ENCODE results near the gene THPO.

THPO gene

GRCh38 chr3:184384856-184385422 is 6.9 kb upstream of the THPO start:
- no peak for DNase-seq (ENCODE audit: low read depth)

- DNase-seq (ENCODE audit: low read depth) = no peak
These were observed 6.3 kb upstream of the THPO start for GRCh38 chr3:184384342-184384741.

GRCh38 chr3:184383033-184383740 is 5.2 kb upstream of the THPO start:
- no peak for DNase-seq (ENCODE audit: low read depth)

- DNase-seq (ENCODE audit: low read depth) = no peak
These were observed 4.5 kb upstream of the THPO start for GRCh38 chr3:184382326-184383032.

- no peak for DNase-seq (ENCODE audit: low read depth)
These were observed 3.5 kb upstream of the THPO start for GRCh38 chr3:184381261-184382224.

GRCh38 chr3:184380627-184381260 is 2.7 kb upstream of the THPO start:
- DNase-seq (ENCODE audit: low read depth) = no peak

- no peak for DNase-seq (ENCODE audit: low read depth)
These were observed 2.2 kb upstream of the THPO start for GRCh38 chr3:184380185-184380626.

GRCh38 chr3:184379358-184380184 is 1.6 kb upstream of the THPO start, which contains the start of gene CHRD:
CHRD (plus strand) TSS chr3:184380054; CDS start chr3:184380319, 265 bp downstream.
- no peak for DNase-seq (ENCODE audit: low read depth)

- no peak for DNase-seq (ENCODE audit: low read depth)
These were observed 797 bp upstream of the THPO start for GRCh38 chr3:184378651-184379357.

GRCh38 chr3:184377374-184377773 is 633 bp downstream of the THPO start:
- no peak for DNase-seq (ENCODE audit: low read depth)

- DNase-seq (ENCODE audit: low read depth) = no peak
These were observed 2.1 kb downstream of the THPO start for GRCh38 chr3:184375747-184376461.

GRCh38 chr3:184373422-184373821 is 4.6 kb downstream of the THPO start:
- DNase-seq (ENCODE audit: low read depth) = no peak

GRCh38 chr3:184372911-184373310 is 5.1 kb downstream of the THPO start:
- DNase-seq (ENCODE audit: low read depth) = no peak

GRCh38 chr3:184372296-184372821 is 5.6 kb downstream of the THPO start:
- DNase-seq (ENCODE audit: low read depth) = no peak

- DNase-seq (ENCODE audit: low read depth) = peak; percentile 76
These were observed 6.4 kb downstream of the THPO start for GRCh38 chr3:184371570-184372018.

- no peak for DNase-seq (ENCODE audit: low read depth)
These were observed 9.3 kb downstream of the THPO start for GRCh38 chr3:184368586-184369183.

- DNase-seq (ENCODE audit: low read depth) = no peak
These were observed 9.9 kb downstream of the THPO start for GRCh38 chr3:184368116-184368515.

GRCh38 chr3:184366619-184367289 is 11.3 kb downstream of the THPO start:
- DNase-seq (ENCODE audit: low read depth) = no peak
